ENCODE measurements around the gene TMEM88. TPM values are rescaled to one million over a fixed set of nuclear protein-coding genes. Genes with fewer than 3 reads are reported as not detected.

Gene TMEM88
- total and polyA plus RNA-seq, 2 of the 8 experiments (the other 6 are each of a cell fraction or from before 2014, with no cell fraction given): 0.69 to 8.8 TPM

DNA sequence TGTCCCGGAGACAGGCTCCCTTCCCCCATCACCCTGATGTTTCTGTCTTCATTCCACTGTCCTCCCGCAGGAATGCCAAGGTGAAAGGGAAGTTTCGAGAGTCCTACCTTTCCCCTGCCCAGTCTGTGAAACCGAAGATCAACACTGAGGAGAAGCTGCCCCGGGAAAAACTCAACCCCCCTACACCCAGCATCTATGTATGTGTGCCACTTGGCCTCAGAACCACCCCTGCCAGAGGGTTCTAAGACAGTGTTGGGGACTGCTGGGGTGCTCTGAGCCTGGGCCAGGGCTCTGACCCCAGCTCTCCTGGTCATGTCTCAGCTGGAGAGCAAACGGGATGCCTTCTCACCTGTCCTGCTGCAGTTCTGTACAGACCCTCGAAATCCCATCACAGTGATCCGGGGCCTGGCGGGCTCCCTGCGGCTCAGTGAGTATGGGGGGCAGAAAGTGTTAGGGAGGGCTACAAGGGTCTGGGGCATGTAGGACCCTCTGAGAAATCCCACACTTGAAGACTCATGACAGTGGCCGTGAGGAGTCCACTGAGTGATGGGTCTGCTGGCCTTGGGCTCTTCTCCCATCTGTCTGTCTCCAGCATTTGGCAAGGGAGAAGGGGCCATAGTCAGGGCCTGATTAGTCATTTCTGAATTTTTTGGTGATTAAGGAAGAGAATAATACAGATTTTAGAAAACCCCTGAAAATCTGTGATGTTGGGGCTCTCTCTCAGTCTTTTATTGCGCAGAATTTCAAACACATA is 4.9 kb upstream of the TMEM88 start:
- no peak for FAIRE-seq
- Histone ChIP-seq H2BK120ac (replicated peaks; ENCODE audit: low read depth, low read length) (no peak overlapping the region), H2AFZ (ENCODE audit: low read length) (no peak overlapping the region), H3K79me1 (ENCODE audit: low read depth, low read length) (no peaks in the 10 kb centered on the region), H2BK12ac (ENCODE audit: low read depth, low read length) (no peak overlapping the region), H3K23ac (ENCODE audit: insufficient read length) (no peak overlapping the region), H3K79me2 (ENCODE audit: control insufficient read depth in 1 of 2, insufficient read depth in 2 of 2, low read length in 2 of 2) (no peaks in the 10 kb centered on the region), H3K4me2 (ENCODE audit: insufficient read depth in 1 of 2, low read depth in 2 of 2, low read length in 2 of 2) (no peak overlapping the region; a peak in 1 of 4 replicates), H2BK20ac (ENCODE audit: low read length) (no peak overlapping the region), H3K4ac (replicated peaks; ENCODE audit: insufficient read length, low read depth, low read length) (no peak overlapping the region), H4K20me1 (replicated peaks in 1 of 2; ENCODE audit: control insufficient read depth in 1 of 2, insufficient read depth in 2 of 2, low read length in 2 of 2) (peaks cover 7 to 24% of the 10 kb centered on the region in 2 experiments), H3K56ac (replicated peaks; ENCODE audit: insufficient read length, low read depth, low read length) (no peak overlapping the region), H3K27me3 (replicated peaks in 1 of 4; ENCODE audit: control insufficient read depth in 3 of 4, extremely low read depth in 1 of 4, insufficient read depth in 3 of 4, low read length in 3 of 4) (peaks cover 18 to 41% (median 37%) of the 10 kb centered on the region in 4 experiments), H2BK15ac (ENCODE audit: low read length) (no peak overlapping the region), H3K27ac (ENCODE audit: low read depth, low read length) (no peak overlapping the region), H3K36me3 (ENCODE audit: control insufficient read depth in 2 of 4, insufficient read depth in 4 of 4, low read length in 3 of 4) (peaks cover 0 to 4% (median 0%) of the 10 kb centered on the region in 4 experiments; a peak in 3 of 8 replicates), H4K5ac (ENCODE audit: insufficient read length, low read depth, low read length) (no peak overlapping the region), H3K4me3 (ENCODE audit: extremely low read depth in 1 of 4, insufficient read depth in 2 of 4, low read depth in 3 of 4, low read length in 4 of 4) (no peak overlapping the region), H3K14ac (ENCODE audit: insufficient read length) (no peak overlapping the region), H3K9me3 (ENCODE audit: insufficient read depth in 2 of 2, low read depth in 1 of 2, low read length in 1 of 2) (no peaks in the 10 kb centered on the region), H3K9ac (replicated peaks in 1 of 4; ENCODE audit: extremely low read depth in 1 of 4, low read depth in 3 of 4, low read length in 3 of 4) (no peak overlapping the region), H2BK5ac (ENCODE audit: low read depth, low read length) (no peak overlapping the region), H4K8ac (ENCODE audit: extremely low read depth, insufficient read depth, low read length) (no peak overlapping the region), H3K23me2 (ENCODE audit: low read depth, low read length) (peaks cover 8% of the 10 kb centered on the region; the same call in 1 of the 2 replicates), H3K18ac (ENCODE audit: extremely low read depth, low read length) (no peak overlapping the region), H2AK5ac (ENCODE audit: low read depth, low read length) (no peak overlapping the region), H3K4me1 (replicated peaks in 1 of 4; ENCODE audit: control insufficient read depth in 3 of 4, insufficient read depth in 4 of 4, low read length in 3 of 4) (peaks cover 0 to 25% (median 16%) of the 10 kb centered on the region in 4 experiments; a peak in 6 of 7 replicates), H4K91ac (replicated peaks; ENCODE audit: insufficient read length, low read length) (no peak overlapping the region)
- ChIA-PET CTCF (ENCODE audit: partially characterized antibody) (interaction anchor here (0.5 to 4.9 kb wide), 12 partner anchors 9 to 290 kb away, joined by 3 to 44 read pairs (median 4); partner anchors contain the start of gene KDM6B), POLR2A (ENCODE audit: partially characterized antibody) (interaction anchor here (0.7 to 4.0 kb wide), 4 partner anchors 10 to 17 kb away, joined by 3 to 24 read pairs (median 3); no protein-coding TSS in a partner anchor)
- no peak for DNase-seq (ENCODE audit: low read depth in 1 of 2, low spot score in 2 of 2)
- WGBS, 2 experiments (ENCODE audit: extremely low coverage in 1 of 2, insufficient coverage in 1 of 2, insufficient read length in 1 of 2, insufficient replicate concordance in 2 of 2, low coverage in 1 of 2, low lambda C conversion rate in 2 of 2, missing lambda C conversion rate in 1 of 2): 82% methylated on average over 12 of the region's 12 CpGs; no CpG with 5 or more reads in 1 of the 2 experiments
- no peak for TF ChIP-seq SIN3A (conservative IDR thresholded peaks at IDR 0.05 in 1 of 2, IDR thresholded peaks at IDR 0.05 in 1 of 2; ENCODE audit: low read depth in 1 of 2, low read length in 2 of 2)
- no peak for TF ChIP-seq BRCA1 (IDR thresholded peaks at IDR 0.05; ENCODE audit: low read depth, low read length)
- TF ChIP-seq RFX5 (IDR thresholded peaks at IDR 0.05; ENCODE audit: borderline replicate concordance, low read depth, low read length): no peak
- no peak for TF ChIP-seq JUN (IDR thresholded peaks at IDR 0.05; ENCODE audit: low read depth, low read length)
- no peak for TF ChIP-seq KDM5A (IDR thresholded peaks at IDR 0.05; ENCODE audit: low read length)
- TF ChIP-seq GABPA (IDR thresholded peaks at IDR 0.05; ENCODE audit: borderline replicate concordance, insufficient read depth, low read length): no peak
- TF ChIP-seq PHF8 (conservative IDR thresholded peaks at IDR 0.05; ENCODE audit: low read depth, low read length): no peak
- no peak for TF ChIP-seq NANOG (IDR thresholded peaks at IDR 0.05; ENCODE audit: insufficient read depth, low read depth, low read length, poor library complexity, severe bottlenecking)
- no peak for TF ChIP-seq EP300 (IDR thresholded peaks at IDR 0.05; ENCODE audit: borderline replicate concordance in 1 of 2, low read depth in 2 of 2, low read length in 2 of 2)
- no peak for TF ChIP-seq KDM4A (IDR thresholded peaks at IDR 0.05; ENCODE audit: low read depth, low read length, severe bottlenecking)
